CD4-positive, alpha-beta memory T cell (primary cell): ENCODE measurements around the gene PDE2A. TPM values are rescaled to one million over a fixed set of nuclear protein-coding genes. Genes with fewer than 3 reads are reported as not detected.

Source experiments
- CTCF ChIA-PET: fragments of 350-600 bp; sonication (Branson Sonifier 250); formaldehyde crosslinking; loops from one replicate; lab custom pipeline; 2021; ENCODE audit warnings: inconsistent platforms; ENCODE audit not compliant: partially characterized antibody; lab: Charles Lee
- POLR2A ChIA-PET: fragments of 350-600 bp; sonication (Branson Sonifier 250); formaldehyde crosslinking; loops from one replicate; lab custom pipeline; 2021; ENCODE audit not compliant: partially characterized antibody; lab: Charles Lee
- DNase-seq, 5 donors: peaks; one replicate each; pipeline versions ENCODE4 v3.0.0 to v3.0.0-alpha.2; 2020 to 2022; ENCODE audit warnings: mixed read lengths in 1 of 5
- H3K27ac ChIP-seq: one replicate; pipeline ENCODE4 v1.7.0; 2013; ENCODE audit warnings: low read depth, low read length
- H3K27me3 ChIP-seq: 2 replicates; pipeline ENCODE4 v1.7.0; 2013; ENCODE audit warnings: mild to moderate bottlenecking, low read length, moderate library complexity; ENCODE audit not compliant: insufficient read depth
- H3K36me3 ChIP-seq: 2 replicates; pipeline ENCODE4 v1.7.0; 2013; ENCODE audit warnings: mild to moderate bottlenecking, low read length, moderate library complexity; ENCODE audit not compliant: insufficient read depth
- H3K4me1 ChIP-seq: 2 replicates; pipeline ENCODE4 v1.7.0; 2013; ENCODE audit warnings: mild to moderate bottlenecking, low read length, moderate library complexity; ENCODE audit not compliant: insufficient read depth
- H3K4me3 ChIP-seq, 2 donors: one replicate each; pipeline ENCODE4 v1.7.0; 2013; ENCODE audit warnings: low read length in 2 of 2, mild to moderate bottlenecking in 1 of 2
- H3K9me3 ChIP-seq, 2 donors: one replicate each; pipeline ENCODE4 v1.7.0; 2013; ENCODE audit warnings: low read length in 2 of 2, control low read depth in 1 of 2; ENCODE audit not compliant: control insufficient read depth in 1 of 2
- H3K27ac Mint-ChIP-seq, 7 donors: one replicate each; pipeline ENCODE4 v1.8.0; 2020 to 2021; ENCODE audit warnings: mixed read lengths in 7 of 7, mild to moderate bottlenecking in 6 of 7, inconsistent platforms in 3 of 7, moderate library complexity in 3 of 7
- H3K27me3 Mint-ChIP-seq, 2 donors: one replicate each; pipeline ENCODE4 v1.8.0; 2020 to 2021; ENCODE audit warnings: mixed read lengths in 2 of 2
- H3K36me3 Mint-ChIP-seq, 2 donors: one replicate each; pipeline ENCODE4 v1.8.0; 2020 to 2021; ENCODE audit warnings: mixed read lengths in 2 of 2, inconsistent platforms in 1 of 2, mild to moderate bottlenecking in 1 of 2
- H3K4me1 Mint-ChIP-seq, 4 donors: one replicate each; pipeline ENCODE4 v1.8.0; 2020 to 2021; ENCODE audit warnings: mixed read lengths in 4 of 4, mild to moderate bottlenecking in 1 of 4
- H3K4me3 Mint-ChIP-seq, 8 donors: one replicate each; pipeline ENCODE4 v1.8.0; 2020 to 2021; ENCODE audit warnings: mixed read lengths in 8 of 8, mild to moderate bottlenecking in 7 of 8, moderate library complexity in 6 of 8, inconsistent platforms in 3 of 8
- H3K9me3 Mint-ChIP-seq, 8 donors: one replicate each; pipeline ENCODE4 v1.8.0; 2020 to 2021; ENCODE audit warnings: mixed read lengths in 8 of 8, mild to moderate bottlenecking in 5 of 8, inconsistent platforms in 3 of 8, moderate library complexity in 1 of 8
- intact Hi-C: fragments of 100-400 bp; cut with micrococcal nuclease; formaldehyde crosslinking; loops from one replicate; pipeline ENCODE4 v1.15.1; 2023
- polyA plus RNA-seq, 2 donors: library from polyadenylated mRNA; unstranded; fragments of 300-500 nt; fragmentation: Illumina TruSeq; gene quantifications; one replicate each; pipeline ENCODE4 v1.2.3, GENCODE V29; 2021
- total RNA-seq, 2 experiments: library from RNA; stranded (reverse); gene quantifications; one replicate each; pipeline ENCODE4 v1.2.3, GENCODE V29; 2021

The PDE2A gene
- total and polyA plus RNA-seq, 4 experiments from 2014 or later, result 0.11 to 1.7 (median 0.98) TPM

- H3K36me3 ChIP-seq, result no peaks in the 10 kb centered on the region
- peaks cover 5 to 21% of the 10 kb centered on the region in 2 donors for H3K27me3 Mint-ChIP-seq
- CTCF ChIA-PET, result interaction anchor here (1.0 to 1.4 kb wide), 2 partner anchors 9 to 163 kb away, joined by 5 read pairs; no protein-coding TSS in a partner anchor
- H3K36me3 Mint-ChIP-seq, result no peaks in the 10 kb centered on the region
- H3K4me3 ChIP-seq, result no peak overlapping the region
- H3K27me3 ChIP-seq, result no peaks in the 10 kb centered on the region
- H3K27ac ChIP-seq, result no peak overlapping the region
- H3K4me1 Mint-ChIP-seq, result peaks cover 0 to 5% (median 0%) of the 10 kb centered on the region in 4 donors
- no peak overlapping the region for H3K4me3 Mint-ChIP-seq
- no peak for DNase-seq
- POLR2A ChIA-PET, result no interaction called here
- no peaks in the 10 kb centered on the region for H3K9me3 Mint-ChIP-seq
- no peaks in the 10 kb centered on the region for H3K9me3 ChIP-seq
- intact Hi-C loops, result no loop called here
- H3K4me1 ChIP-seq, result no peaks in the 10 kb centered on the region
- H3K27ac Mint-ChIP-seq, result no peak overlapping the region
These were observed 39.6 kb downstream of the PDE2A start for GRCh38 chr11:72634472-72635095.

GRCh38 chr11:72634016-72634415, 40.2 kb downstream of the PDE2A start:
- ChIA-PET POLR2A (no interaction called here), CTCF (no interaction called here)
- Histone ChIP-seq H3K4me3 (no peak overlapping the region), H3K36me3 (no peaks in the 10 kb centered on the region), H3K9me3 (no peaks in the 10 kb centered on the region), H3K27ac (no peak overlapping the region), H3K27me3 (no peaks in the 10 kb centered on the region), H3K4me1 (no peaks in the 10 kb centered on the region)
- Mint-ChIP-seq H3K4me1 (peaks cover 0 to 5% (median 0%) of the 10 kb centered on the region in 4 donors), H3K4me3 (no peak overlapping the region), H3K27ac (no peak overlapping the region), H3K9me3 (no peaks in the 10 kb centered on the region), H3K27me3 (peaks cover 5 to 21% of the 10 kb centered on the region in 2 donors), H3K36me3 (no peaks in the 10 kb centered on the region)
- intact Hi-C loops, result no loop called here
- DNase-seq, result no peak

GRCh38 chr11:72633068-72633467, 41.2 kb downstream of the PDE2A start:
- no peak overlapping the region for H3K4me3 ChIP-seq
- Mint-ChIP-seq H3K27me3 (peaks cover 5 to 21% of the 10 kb centered on the region in 2 donors), H3K4me3 (no peak overlapping the region), H3K9me3 (no peaks in the 10 kb centered on the region), H3K36me3 (no peaks in the 10 kb centered on the region), H3K27ac (peak overlapping the region in 1 of 7 donors; percentile 15), H3K4me1 (peaks cover 0 to 5% (median 0%) of the 10 kb centered on the region in 4 donors)
- POLR2A ChIA-PET, result no interaction called here
- H3K27ac ChIP-seq, result no peak overlapping the region
- no peaks in the 10 kb centered on the region for H3K27me3 ChIP-seq
- H3K9me3 ChIP-seq, result no peaks in the 10 kb centered on the region
- H3K36me3 ChIP-seq, result no peaks in the 10 kb centered on the region
- intact Hi-C loops, result no loop called here
- H3K4me1 ChIP-seq, result no peaks in the 10 kb centered on the region
- no peak for DNase-seq
- CTCF ChIA-PET, result no interaction called here

DNA sequence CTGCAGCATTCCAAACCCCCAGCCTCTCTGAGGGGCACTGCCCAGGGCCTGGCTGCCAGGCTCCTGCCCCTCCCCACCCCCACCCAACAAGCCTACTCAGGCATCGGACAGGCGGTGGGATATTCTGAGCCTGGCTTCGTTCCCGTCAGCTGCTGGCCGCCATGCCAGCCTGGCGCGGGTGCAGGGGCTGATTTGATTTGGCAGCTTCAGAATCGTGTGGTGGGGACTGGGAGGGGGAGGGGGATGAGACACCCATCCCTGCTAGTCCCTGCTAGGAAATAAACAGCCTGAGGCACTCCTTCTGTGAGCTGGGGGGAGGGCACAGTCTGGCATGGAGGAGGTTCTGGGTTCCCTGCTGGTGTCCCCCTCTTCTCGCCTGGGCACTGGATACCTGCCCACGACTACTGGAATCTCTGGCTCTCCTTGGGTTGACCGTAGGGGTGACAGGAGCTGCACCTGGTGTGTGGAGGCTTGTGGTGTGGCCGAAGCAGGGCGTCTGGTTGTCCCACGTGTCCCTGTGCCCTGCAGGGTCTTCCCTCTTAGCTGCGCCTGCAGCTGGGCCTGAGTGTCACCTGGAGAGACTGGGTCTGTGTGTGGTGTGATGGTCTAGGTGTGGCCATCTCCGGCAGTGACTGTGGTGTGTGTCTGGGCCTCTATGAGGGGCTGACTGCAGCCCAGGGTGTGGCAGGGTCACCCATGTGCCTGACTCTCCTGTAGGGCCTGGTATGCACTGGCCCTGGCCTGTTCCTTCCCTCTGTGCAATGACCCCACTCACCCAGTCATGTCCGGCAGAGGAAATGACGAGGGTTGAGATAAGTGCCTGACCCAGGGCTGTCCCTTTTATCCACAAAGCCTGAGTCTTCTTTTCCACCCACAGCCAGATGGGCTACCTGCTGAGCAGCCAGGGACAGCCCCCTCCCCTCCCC, 42.2 kb downstream of the PDE2A start:
- intact Hi-C loops, result no loop called here
- ChIA-PET POLR2A (no interaction called here), CTCF (no interaction called here)

GRCh38 chr11:72630104-72630852, 43.9 kb downstream of the PDE2A start:
- no peaks in the 10 kb centered on the region for H3K36me3 Mint-ChIP-seq
- intact Hi-C loops, result no loop called here
- peaks cover 0 to 5% of the 10 kb centered on the region in 2 donors for H3K27me3 Mint-ChIP-seq
- ChIA-PET CTCF (no interaction called here), POLR2A (no interaction called here)
- H3K27ac Mint-ChIP-seq, result peak overlapping the region in 1 of 7 donors; percentile 52
- H3K4me3 Mint-ChIP-seq, result no peak overlapping the region
- Histone ChIP-seq H3K36me3 (no peaks in the 10 kb centered on the region), H3K27me3 (no peaks in the 10 kb centered on the region), H3K4me1 (no peaks in the 10 kb centered on the region), H3K4me3 (no peak overlapping the region), H3K9me3 (no peaks in the 10 kb centered on the region), H3K27ac (no peak overlapping the region)
- no peak for DNase-seq
- peaks cover 0 to 5% (median 0%) of the 10 kb centered on the region in 4 donors for H3K4me1 Mint-ChIP-seq
- H3K9me3 Mint-ChIP-seq, result no peaks in the 10 kb centered on the region

More for the DNA sequence above, 42.2 kb downstream of the PDE2A start:
- H3K27ac ChIP-seq, result no peak overlapping the region
- DNase-seq, result no peak
- H3K4me1 ChIP-seq, result no peaks in the 10 kb centered on the region
- H3K4me3 ChIP-seq, result no peak overlapping the region
- H3K36me3 Mint-ChIP-seq, result no peaks in the 10 kb centered on the region
- peaks cover 3 to 15% of the 10 kb centered on the region in 2 donors for H3K27me3 Mint-ChIP-seq
- H3K9me3 Mint-ChIP-seq, result no peaks in the 10 kb centered on the region
- H3K27ac Mint-ChIP-seq, result no peak overlapping the region
- no peaks in the 10 kb centered on the region for H3K27me3 ChIP-seq
- H3K9me3 ChIP-seq, result no peaks in the 10 kb centered on the region
- H3K4me1 Mint-ChIP-seq, result peaks cover 0 to 5% (median 0%) of the 10 kb centered on the region in 4 donors
- H3K4me3 Mint-ChIP-seq, result no peak overlapping the region
- H3K36me3 ChIP-seq, result no peaks in the 10 kb centered on the region

DNA sequence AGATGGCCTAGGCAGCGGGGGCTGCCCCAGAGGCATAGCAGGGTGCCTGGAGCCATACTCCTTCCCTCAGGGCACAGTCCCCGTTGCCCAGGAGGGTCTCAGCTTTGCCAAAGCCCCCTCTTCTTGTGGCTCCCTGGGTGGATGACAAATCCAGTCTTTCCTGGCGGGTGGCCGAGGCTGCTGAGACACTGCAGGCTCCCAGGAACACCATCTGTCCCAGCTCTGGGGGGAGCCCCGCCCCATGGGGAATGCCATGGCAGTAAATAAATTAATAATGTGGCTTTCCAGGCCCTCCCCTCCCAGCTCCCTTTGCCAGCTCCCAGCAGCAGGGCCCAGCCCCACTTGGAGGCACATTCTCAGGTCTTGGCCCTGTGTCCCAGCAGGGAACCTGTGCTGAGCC, 45.0 kb downstream of the PDE2A start:
- H3K4me1 Mint-ChIP-seq, result peaks cover 0 to 6% (median 3%) of the 10 kb centered on the region in 4 donors
- H3K9me3 ChIP-seq, result no peaks in the 10 kb centered on the region

More for the DNA sequence above, 45.0 kb downstream of the PDE2A start:
- ChIA-PET CTCF (no interaction called here), POLR2A (no interaction called here)
- H3K27ac ChIP-seq, result no peak overlapping the region
- intact Hi-C loops, result no loop called here
- no peak for DNase-seq
- H3K36me3 Mint-ChIP-seq, result no peaks in the 10 kb centered on the region
- no peaks in the 10 kb centered on the region for H3K36me3 ChIP-seq
- H3K4me3 Mint-ChIP-seq, result no peak overlapping the region
- no peaks in the 10 kb centered on the region for H3K27me3 ChIP-seq
- no peak overlapping the region for H3K4me3 ChIP-seq
- peaks cover 0 to 3% of the 10 kb centered on the region in 2 donors for H3K27me3 Mint-ChIP-seq
- H3K4me1 ChIP-seq, result no peaks in the 10 kb centered on the region
- no peak overlapping the region for H3K27ac Mint-ChIP-seq
- no peaks in the 10 kb centered on the region for H3K9me3 Mint-ChIP-seq
